NCI-H128 (cell line): ENCODE measurements around the gene CPNE5.

Experiments
- DNase-seq: peaks from one replicate; lab custom pipeline; 2025; ENCODE audit not compliant: unreplicated experiment; lab: John Stamatoyannopoulos, UW

The CPNE5 gene

DNA sequence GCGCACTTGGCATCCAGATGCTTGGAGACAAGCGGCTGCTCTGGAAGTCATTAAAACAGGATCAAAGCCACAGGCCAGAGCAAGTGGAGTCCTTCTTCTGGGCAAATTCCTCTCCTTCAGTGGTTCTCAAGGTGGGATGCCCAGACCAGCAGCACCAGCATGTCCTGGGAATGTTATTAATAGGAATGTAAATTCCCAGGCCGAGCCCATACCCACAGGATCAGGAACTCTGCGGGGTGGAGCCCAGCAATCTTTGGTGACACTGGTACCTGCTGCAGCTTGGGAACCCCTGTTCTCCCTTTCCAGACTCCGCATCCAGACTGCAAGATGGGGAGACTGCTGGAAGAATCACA is 44.6 kb downstream of the CPNE5 start:
- no peak for DNase-seq

DNA sequence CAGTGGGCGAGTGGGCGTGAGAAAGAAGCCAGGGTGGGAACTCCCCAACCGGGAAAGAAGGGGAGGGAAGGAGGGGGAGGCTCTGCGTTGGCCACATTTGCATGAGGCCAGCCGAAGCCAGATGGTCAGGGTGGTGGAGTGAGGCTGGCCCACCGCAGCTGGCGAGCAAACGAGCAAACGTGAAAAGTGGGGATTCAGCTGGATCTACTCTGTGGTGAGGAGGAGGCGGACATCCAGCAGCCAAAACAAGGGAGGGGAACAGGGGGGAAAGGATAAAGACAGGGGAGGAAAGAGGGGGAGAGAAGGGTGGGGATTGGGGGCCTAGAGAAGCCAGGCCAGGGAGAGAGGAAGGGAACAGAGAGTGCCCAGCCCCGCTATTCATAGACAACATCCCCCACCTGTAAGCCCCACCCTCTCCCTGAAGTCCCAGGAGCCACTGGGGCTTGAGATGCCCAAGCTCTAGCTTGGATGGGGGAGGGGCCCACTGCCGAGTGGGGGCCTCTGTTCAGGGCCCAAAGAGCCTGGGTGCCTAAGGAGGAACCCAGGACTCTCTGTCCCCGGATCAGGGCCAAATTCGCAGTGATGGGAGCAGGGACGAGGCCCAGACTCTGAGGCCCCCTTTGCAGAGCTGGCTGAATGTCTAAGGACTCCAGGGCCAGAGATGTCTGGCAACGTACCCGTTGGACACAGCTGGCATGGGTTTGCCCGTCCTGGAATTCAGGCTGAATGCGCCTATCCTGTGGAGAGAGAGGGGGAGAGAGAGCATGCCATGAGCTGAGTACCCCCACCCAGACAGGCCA is 45.1 kb downstream of the CPNE5 start:
- no peak for DNase-seq

DNA sequence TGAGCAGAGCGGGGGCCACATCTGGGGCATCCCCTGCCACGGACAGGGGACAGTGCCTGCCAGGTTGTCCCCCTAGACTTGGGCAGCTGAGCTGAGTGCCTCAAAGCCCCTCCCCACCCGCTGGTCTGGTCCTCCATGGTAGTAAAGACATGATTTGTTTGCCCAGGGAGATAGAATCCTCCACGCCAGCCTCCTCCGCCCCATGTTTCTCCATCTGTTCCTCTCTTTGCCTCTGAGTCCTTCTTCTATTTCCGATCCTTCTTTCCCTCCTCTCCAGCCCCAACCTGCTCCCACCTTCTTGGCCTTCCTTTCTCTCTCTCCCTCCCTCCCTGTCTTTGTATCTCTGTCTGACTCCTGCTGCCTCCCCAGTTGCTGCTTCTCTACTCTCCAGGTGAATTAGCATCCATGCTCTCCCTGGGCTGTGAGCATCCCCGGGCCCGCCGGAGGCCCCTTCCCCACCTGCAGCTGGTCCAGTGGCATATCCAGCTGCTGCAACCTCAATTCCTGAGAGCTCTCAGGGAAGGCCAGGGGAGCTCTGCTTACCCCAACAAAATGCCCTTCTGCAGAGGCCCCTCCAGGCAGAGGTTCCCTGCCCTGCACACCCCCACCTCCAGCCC is 45.8 kb downstream of the CPNE5 start:
- DNase-seq, result no peak

DNA sequence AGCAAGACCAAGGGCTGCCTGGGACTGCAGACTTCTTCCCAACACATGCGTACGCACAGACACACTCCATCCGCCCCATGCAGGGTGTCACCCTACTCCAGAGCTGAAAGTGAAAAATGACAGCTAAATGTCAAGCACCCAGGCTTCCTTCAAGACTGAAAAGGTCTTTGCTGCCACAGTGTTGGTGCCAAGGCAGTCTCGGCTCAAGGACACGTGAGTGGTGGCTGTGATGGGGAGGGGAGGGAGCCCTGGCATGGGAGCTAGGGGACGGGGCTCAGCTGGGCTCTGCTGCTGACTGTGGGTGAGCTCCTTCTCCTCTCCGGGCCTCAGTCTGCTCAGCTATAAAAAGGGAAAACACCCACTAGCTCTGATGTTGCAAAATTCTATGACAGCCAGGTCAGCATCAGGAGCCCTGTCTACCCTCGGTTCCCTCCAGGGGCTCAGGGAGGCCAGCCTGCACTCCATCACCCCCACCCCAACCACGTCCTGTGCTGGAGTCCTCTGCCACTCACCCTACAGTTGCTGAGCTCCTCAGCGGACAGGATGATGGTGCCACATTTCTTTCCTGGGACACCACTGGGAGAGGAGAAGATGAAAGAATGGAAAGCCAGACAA is 47.6 kb downstream of the CPNE5 start:
- DNase-seq, result no peak

DNA sequence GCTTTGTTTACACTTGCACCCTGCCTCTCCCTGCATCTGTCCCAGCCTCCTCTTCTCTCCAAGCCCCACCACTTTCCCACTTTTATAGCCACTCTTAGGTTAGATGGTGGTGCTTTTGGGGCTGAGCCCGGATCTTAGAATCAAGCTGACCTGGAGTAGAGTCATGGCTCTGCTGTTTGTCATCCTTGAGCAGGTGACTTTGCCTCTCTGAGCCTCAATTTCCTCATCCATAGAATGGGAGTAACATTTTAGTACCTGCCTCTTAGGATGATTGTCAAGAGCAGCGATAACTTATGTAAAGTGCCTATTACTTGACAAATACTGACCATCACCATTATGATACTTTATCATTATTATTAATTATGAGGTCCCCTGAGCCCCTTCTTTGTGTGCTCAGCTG is 48.2 kb downstream of the CPNE5 start:
- no peak for DNase-seq

DNA sequence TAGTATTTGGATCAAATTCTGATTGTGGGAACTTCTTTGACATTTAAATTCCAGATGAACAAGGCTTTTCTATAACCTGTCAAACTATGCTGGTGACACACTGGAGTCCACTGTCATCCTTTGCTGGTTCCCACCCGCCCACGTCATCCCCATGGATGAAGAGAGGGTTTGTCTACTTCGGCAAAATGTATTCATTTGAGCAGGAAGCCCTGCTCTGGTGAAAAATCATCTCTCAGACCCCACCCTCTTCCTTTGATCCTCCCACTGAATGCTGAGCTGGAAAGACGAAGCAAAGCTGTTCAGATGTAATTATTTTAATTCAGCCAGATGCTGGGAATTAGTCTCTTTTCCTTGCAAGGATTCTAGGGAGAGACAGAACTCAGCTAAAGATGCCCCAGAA is 50.5 kb downstream of the CPNE5 start:
- no peak for DNase-seq

DNA sequence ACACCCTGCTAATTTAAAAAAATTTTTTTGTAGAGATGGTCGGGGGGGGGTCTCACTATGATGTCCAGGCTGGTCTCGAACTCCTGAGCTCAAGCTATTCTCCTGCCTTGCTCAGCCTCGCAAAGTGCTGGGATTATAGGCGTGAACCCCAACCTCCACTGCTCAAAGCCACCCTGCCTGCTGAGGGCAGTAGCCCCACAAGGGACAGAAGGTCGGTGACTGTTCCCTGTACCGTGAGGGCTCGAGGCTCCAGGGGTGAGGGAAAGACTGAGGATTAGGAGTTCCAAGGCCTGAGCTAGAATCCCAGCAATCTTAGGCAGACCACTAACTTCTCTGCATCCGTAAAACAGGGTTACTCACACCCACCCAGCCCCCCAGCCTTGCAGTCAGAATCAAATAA is 51.1 kb downstream of the CPNE5 start:
- no peak for DNase-seq

DNA sequence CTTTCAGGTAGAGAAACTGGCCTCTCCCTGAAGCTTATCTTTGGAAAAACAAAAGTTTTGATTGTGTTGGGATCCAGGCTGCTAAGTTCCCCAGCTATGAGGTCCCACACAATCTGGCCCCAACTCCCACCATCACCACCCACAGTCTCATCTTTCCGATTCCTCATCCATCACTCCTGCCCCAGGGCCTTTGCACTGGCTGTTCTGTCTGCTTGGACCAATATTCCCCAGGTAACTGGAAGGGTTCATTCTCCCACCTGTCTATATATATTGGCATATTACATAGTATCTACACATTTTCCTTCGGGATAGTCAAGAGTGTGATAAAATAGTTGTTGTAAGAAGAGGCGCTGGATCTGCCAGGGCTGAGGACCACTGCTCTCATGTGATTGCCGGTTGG is 52.0 kb downstream of the CPNE5 start:
- DNase-seq, result no peak

DNA sequence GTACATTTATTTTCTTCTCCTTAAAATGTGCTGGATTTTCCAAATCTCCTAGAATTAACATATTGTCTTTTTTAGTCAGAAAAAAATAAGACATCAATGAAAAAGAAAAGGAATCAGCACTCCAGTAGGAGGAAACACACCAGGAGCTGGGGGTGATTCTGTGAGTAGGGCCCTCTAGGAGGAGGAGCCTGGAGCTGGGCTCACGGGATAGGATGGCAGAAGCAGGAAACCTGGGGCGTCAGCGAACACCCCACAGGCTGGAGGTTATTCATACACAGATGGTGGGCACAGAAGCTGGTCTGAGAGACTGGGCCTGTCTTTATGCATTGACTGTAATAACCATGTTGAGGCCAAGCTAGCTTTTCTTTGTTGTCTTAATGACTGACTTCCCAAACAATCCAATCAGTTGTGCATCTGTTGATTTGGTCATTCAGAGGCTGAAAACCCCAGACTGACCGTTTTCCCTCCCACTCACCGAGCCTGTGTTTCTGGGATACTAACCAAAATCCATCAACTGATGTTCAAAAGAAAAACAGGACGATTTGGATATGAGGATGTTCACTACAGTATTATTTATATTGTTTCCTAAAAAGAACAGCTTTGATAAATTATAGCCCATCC is 53.1 kb downstream of the CPNE5 start:
- no peak for DNase-seq

DNA sequence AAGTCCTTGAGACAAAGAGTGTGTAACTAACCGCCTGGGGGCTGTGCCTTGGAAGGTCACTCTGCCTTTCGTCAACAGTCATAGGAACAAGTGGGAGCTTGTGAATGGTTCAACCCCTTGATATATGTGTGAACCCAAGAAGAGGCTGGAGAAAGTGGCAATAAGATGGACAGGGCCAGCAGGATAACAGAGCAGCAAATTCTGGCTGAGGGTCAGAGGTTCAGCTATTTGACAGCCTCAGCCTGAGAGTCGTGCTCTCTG is 54.9 kb downstream of the CPNE5 start:
- no peak for DNase-seq

DNA sequence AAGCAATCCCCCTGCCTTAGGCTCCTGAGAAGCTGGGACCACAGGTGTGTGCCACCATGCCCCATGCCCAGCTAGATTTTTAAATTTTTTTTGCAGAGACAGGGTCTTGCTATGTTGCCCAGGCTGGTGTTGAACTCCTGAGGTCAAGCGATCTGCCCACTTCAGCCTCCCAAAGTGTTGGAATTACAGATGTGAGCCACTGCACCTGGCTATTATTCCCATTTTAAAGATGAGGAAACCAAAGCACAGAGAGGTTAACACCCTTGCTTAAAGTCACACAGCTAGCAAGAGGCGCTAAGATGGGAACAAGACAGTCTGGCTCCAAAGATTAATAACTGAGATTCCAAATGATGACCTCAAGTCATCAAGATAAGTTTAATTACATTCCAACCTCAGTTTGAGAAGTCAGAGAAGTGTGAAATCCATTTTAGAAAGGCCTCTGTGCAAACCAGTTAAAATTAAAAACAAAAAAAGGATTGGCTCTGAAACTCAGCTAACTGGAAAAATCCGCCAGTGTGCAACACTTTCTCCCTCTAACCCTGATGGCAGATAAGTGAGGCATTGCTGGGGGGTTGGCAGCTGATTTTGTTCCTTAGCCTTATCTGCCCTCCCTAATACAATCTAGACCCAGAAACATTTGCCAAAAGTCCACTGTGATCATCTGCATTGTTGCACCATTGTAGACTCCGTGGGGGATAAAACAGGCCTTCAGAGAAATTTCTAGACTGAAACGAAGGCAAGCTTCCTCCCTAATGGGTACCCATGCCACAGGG is 55.5 kb downstream of the CPNE5 start:
- DNase-seq, result no peak

DNA sequence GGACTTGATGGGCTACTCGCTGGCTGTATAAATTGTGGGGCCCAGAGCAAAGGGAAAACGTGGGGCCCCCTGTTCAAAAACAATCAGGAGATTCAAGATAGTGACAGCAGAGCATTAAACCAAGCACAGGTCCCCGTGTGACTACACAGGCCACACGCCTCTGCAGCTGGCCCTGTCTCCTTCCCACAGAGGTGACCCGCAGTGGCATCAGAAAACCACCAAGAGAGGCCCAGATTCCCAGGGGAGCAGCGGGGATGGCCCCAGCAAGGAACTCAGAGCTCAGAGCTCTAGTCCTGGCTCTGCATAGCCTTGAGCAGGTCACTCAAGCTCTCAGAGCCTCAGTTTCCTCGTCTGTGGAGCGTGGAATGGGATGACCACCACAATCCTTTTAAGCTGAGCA is 57.6 kb downstream of the CPNE5 start:
- DNase-seq, result no peak

DNA sequence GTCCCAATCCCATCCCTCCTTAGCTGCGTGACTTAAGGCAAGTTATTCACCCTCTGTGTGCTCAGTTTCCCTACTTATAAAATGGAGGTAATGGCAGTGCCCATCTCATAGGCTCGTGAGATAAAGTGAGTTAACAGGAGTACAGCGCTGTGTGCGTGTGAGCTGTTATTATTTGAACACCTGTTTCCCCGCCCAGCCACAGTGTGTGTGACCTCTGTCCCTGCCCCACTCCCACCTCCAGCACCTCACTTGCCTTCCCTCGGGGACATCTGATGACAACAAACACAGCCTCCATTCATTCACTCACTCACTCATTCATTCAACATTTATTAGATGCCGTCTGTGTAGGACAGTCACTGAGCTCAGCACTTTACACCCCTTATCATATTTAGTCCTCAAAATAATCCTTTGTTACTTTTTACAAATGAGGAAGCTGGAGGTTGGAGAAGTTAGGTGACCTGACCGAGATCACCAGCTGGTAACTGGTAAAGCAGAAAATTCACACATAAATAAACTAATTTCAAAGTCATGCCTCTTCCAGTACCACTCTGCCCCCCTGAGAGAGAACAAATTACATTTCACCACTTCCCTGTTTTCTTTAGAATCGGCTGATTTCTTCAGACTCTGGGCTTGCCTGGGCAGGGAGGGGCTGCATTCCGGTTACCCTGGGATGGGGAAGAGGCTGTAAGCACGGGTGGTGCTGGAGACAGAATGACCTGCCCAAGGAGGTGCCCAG is 58.6 kb downstream of the CPNE5 start:
- DNase-seq, result no peak

DNA sequence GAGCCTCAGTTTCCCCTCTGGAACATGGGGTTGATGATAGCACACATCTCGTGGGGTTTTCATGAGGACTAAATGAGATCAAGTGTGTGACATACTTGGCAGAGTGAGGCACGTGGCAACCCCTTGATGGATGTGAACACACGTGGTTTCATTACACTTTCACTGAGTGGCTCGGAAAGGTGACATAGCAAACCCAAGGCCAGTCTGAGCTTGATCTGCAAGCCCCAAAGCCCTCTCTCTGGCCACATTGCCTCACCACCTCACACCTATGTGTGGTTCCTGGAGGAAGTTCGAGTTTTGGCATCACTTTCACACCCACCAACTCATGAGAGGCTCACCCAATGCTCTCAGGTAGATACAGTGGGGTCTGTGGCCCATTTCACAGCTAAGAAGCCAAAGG is 60.0 kb downstream of the CPNE5 start:
- no peak for DNase-seq

DNA sequence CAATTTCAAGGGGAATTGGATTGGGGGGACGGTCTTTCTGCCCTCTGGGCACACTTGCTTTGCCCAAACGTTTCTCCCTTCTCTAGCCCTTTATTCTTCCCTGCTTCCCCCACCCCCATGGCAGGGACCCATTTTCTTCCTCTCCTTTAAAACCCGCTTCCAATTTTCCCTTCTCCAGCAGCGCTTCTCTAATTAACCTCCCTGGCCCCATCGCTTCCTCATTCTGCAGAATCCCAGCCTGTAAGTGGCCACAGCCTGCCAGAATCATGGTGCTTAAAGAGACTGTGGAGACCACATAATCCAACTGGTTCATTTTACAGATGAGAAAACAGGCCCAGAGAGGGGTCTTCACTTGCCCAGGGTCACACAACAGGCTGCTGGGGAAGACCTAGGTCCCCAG is 61.4 kb downstream of the CPNE5 start:
- DNase-seq, result no peak

DNA sequence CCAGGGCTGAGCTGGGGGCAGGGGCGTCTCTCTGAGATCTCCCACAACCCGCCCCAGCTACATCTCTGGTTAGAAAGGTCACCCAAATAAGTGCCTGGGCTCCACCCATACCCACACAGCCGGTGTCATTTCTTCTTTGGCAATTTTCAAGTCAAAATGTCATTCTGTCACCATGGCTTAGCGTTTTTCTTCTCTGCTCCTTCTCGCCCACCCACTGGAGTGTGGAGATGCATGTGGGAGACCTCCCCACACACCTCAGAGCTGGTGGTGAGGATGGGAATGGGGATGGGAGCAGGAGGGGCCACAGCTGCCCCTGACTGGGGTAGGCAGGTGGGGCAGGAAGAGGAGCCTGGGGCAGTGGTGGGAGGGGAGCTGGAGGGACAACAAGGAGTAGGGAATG is 63.1 kb downstream of the CPNE5 start:
- DNase-seq, result no peak

DNA sequence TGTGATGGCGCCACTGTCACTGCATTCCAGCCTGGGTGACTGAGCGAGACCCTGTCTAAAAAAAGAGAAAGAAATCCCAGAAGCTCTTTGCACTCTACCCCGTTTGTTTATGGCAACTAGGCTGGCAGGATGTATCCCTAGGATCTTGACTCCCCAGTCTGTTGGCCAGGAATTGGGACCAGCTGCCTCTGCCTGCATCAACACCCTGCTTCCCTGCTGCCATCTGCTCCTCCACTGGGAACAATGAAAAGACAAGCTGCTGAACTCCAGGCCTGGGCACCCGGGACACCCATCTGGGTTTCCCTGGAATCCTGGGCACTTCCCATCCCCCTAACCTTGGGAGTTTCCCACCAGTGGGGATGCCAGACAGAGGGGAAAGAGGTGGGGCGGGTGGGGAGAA is 64.9 kb downstream of the CPNE5 start:
- no peak for DNase-seq

DNA sequence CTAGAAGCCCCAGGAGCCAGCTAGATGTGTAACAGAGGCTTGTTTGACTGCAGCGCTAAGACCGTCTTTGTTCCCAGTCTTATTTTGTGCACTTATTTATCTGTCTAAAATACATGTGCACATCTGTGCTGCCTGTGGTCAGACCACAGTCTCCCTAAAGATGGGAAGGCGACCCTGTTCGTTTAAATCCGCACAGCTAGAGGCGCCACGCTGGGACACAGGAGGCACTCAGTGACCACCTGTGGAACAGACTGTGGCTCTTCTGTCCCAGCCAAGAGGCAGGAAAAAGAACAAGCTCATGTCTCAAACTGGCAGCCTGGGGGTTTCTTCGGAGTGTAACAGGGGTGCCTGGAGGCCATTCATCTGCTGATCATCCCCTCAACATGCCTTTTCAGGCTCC is 66.8 kb downstream of the CPNE5 start:
- DNase-seq, result no peak

DNA sequence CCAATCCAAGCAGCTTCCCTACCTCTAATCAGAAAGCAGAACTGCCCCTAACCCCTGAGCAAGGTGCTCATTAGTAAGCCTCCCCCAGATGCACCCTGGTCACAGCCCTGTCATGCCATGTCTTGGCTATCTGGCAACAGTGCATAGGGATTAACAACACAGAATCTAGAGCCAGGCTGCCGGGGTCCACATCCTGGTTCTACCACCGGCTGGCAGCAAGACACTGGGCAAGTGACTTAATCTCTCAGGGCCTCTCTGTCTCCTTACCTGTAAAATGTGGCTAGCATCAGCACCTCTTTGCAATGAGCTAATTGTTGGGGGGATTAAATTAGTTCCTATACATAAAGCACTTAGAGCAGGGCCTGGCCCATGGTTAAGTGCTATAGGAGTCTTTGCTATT is 68.1 kb downstream of the CPNE5 start:
- DNase-seq, result no peak

DNA sequence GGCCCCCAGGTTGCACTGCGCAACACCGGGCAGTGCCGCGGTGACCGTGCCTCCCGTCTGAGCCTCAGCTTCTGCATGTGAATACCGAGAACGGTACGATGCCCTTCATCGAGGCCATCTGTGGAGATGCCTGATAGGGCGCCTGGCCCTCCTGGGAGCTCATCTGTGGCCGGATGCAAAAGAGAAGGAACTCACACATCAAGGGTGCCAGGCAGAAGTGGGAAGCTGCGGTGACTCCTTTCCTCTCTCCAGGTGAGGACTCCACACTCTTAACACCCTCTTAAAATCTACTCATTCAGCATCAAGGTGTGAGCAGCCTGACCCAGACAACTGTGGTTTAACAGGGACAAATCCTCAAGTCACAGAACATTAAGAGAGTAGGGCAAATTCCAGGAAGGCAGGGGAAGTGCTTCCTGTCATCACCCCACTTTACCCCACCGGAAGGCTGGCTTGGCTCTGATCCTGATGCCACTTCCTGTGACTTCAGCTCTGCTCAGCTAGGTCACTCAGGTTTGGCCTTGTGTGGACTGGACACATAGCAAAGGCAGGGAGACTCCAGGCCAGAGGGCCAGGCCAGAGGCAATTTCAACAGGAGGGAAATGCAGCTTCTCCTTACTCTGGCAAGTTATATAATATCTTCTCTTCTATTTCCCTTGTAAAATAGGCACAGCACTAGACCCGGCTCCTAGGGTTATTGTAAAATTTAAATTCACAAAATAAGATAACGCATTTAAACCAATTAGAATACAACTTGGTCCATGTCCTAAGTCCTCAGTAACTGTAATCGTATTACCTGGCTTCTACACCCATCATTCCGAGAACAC is 69.4 kb downstream of the CPNE5 start:
- no peak for DNase-seq
